Fibroblast of lung (primary cell): ENCODE data around the gene ERICH6. TPM values are rescaled to one million over a fixed set of nuclear protein-coding genes. Genes with fewer than 3 reads are reported as not detected.

Experiments
- DNase-seq, 2 donors: peaks; one replicate each; pipeline versions ENCODE4 v3.0.0 to v3.0.0-alpha.2; 2010; ENCODE audit warnings: low read depth in 2 of 2
- H2AFZ ChIP-seq: 2 replicates; pipeline ENCODE4 v1.5.1; 2012; ENCODE audit warnings: low read length, control low read depth, inconsistent platforms
- H3K27ac ChIP-seq: 2 replicates; pipeline ENCODE4 v1.5.1; 2011; ENCODE audit warnings: low read length, control low read depth; ENCODE audit not compliant: insufficient read depth
- H3K27me3 ChIP-seq: 2 replicates; pipeline ENCODE4 v1.5.1; 2011; ENCODE audit warnings: mild to moderate bottlenecking, low read length; ENCODE audit not compliant: control insufficient read depth, insufficient read depth
- H3K36me3 ChIP-seq: 2 replicates; pipeline ENCODE4 v1.5.1; 2011; ENCODE audit warnings: low read length; ENCODE audit not compliant: control insufficient read depth, insufficient read depth
- H3K4me1 ChIP-seq: 2 replicates; pipeline ENCODE4 v1.5.1; 2011; ENCODE audit warnings: low read length; ENCODE audit not compliant: control insufficient read depth, insufficient read depth; ENCODE audit errors: extremely low read depth
- H3K4me2 ChIP-seq: 2 replicates; pipeline ENCODE4 v1.5.1; 2011; ENCODE audit warnings: low read length, control low read depth; ENCODE audit not compliant: insufficient read depth; ENCODE audit errors: extremely low read depth
- H3K4me3 ChIP-seq, 4 experiments: fragments of 200-600 bp in 1 of 4; sonication (generic) in 1 of 4; replicated peaks in 1 of 4; 2 replicates each; pipeline ENCODE4 v1.5.1; 2011 to 2016; ENCODE audit warnings: low read length in 4 of 4, low read depth in 3 of 4, mild to moderate bottlenecking in 3 of 4, control low read depth in 2 of 4, inconsistent platforms in 1 of 4, mixed read lengths in 1 of 4; ENCODE audit not compliant: insufficient read depth in 1 of 4; ENCODE audit errors: control extremely low read depth in 1 of 4
- H3K79me2 ChIP-seq: 2 replicates; pipeline ENCODE4 v1.5.1; 2012; ENCODE audit warnings: mild to moderate bottlenecking, low read length, inconsistent platforms; ENCODE audit not compliant: control insufficient read depth, insufficient read depth
- H3K9ac ChIP-seq: 2 replicates; pipeline ENCODE4 v1.5.1; 2011; ENCODE audit warnings: mild to moderate bottlenecking, low read length, control low read depth; ENCODE audit not compliant: insufficient read depth
- H3K9me3 ChIP-seq: 2 replicates; pipeline ENCODE4 v1.5.1; 2012; ENCODE audit warnings: low read depth, low read length; ENCODE audit not compliant: control insufficient read depth, insufficient read depth
- H4K20me1 ChIP-seq: 2 replicates; pipeline ENCODE4 v1.5.1; 2011; ENCODE audit warnings: low read length; ENCODE audit not compliant: control insufficient read depth, insufficient read depth; ENCODE audit errors: extremely low read depth
- CTCF ChIP-seq, 2 donors: IDR thresholded peaks in 1 of 2; conservative IDR thresholded peaks in 1 of 2; 1 replicate in 1 of 2; 2 replicates in 1 of 2; pipeline ENCODE4 v1.5.1; 2011 to 2012; ENCODE audit warnings: low read length in 2 of 2, control low read depth in 1 of 2, inconsistent platforms in 1 of 2, low read depth in 1 of 2, mild to moderate bottlenecking in 1 of 2
- EZH2 ChIP-seq: IDR thresholded peaks from 2 replicates; pipeline ENCODE4 v1.5.1; 2012; ENCODE audit warnings: low read length, control low read depth, mild to moderate bottlenecking; ENCODE audit errors: missing control alignments
- polyA plus RNA-seq, 2 donors: library from polyadenylated mRNA; depleted of rRNA in 1 of 2; stranded (reverse) in 1 of 2; unstranded in 1 of 2; fragments of >200 nt; gene quantifications; 2 replicates each; pipeline ENCODE4 v1.2.1, GENCODE V29; 2011 to 2012; ENCODE audit warnings: missing spikeins in 1 of 2
- total RNA-seq: library from RNA; depleted of rRNA; stranded (reverse); fragments of >200 nt; gene quantifications from 2 replicates; pipeline ENCODE4 v1.2.1, GENCODE V29; 2014

ERICH6 gene
- total and polyA plus RNA-seq, 2 donors (not counting 1 experiment from before 2014, with no cell fraction given) = under 0.01 TPM; not detected in 1

DNA sequence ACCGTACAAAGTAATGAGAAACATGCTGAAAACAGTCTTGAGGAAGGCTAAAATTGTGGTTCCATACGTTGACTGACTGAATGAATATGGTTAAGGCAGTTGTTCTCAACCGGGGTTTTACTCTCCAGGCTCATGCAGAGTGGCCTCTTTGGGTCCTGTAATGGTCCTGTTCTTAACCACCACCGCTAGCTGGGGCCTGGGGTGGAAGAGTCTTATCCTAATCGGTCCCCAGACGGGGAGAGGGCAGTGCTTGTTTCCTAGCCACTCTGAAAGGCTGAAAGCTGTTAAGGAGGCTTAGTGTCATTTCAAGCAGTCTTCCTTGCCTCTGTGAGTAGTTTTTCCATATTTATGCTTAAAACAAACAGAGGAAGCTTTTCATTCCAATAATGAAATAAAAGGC is 68.6 kb downstream of the ERICH6 start:
- no peak overlapping the region for H3K4me3 ChIP-seq
- H3K36me3 ChIP-seq = no peaks in the 10 kb centered on the region
- H3K27me3 ChIP-seq = no peaks in the 10 kb centered on the region
- no peaks in the 10 kb centered on the region for H3K4me1 ChIP-seq
- DNase-seq = no peak
- no peak overlapping the region for H3K4me2 ChIP-seq
- TF ChIP-seq EZH2 = no peak
- TF ChIP-seq CTCF (conservative IDR thresholded peaks at IDR 0.05 in 1 of 2, IDR thresholded peaks at IDR 0.05 in 1 of 2; ENCODE audit: low read depth in 1 of 2, low read length in 2 of 2) = no peak
- no peak overlapping the region for H3K27ac ChIP-seq
- H2AFZ ChIP-seq = no peak overlapping the region
- no peak overlapping the region for H3K9ac ChIP-seq
- no peaks in the 10 kb centered on the region for H3K79me2 ChIP-seq
- H3K9me3 ChIP-seq = no peaks in the 10 kb centered on the region
- H4K20me1 ChIP-seq = no peaks in the 10 kb centered on the region

GRCh38 chr3:150631515-150632221 is 72.1 kb downstream of the ERICH6 start:
- Histone ChIP-seq H3K79me2 (no peaks in the 10 kb centered on the region), H3K4me2 (no peak overlapping the region), H3K4me3 (no peak overlapping the region), H3K9me3 (no peaks in the 10 kb centered on the region), H2AFZ (no peak overlapping the region), H3K4me1 (no peaks in the 10 kb centered on the region), H3K27me3 (no peaks in the 10 kb centered on the region), H4K20me1 (no peaks in the 10 kb centered on the region), H3K27ac (no peak overlapping the region), H3K9ac (no peak overlapping the region), H3K36me3 (no peaks in the 10 kb centered on the region)
- DNase-seq = no peak
- TF ChIP-seq CTCF (conservative IDR thresholded peaks at IDR 0.05 in 1 of 2, IDR thresholded peaks at IDR 0.05 in 1 of 2; ENCODE audit: low read depth in 1 of 2, low read length in 2 of 2) (no peak), EZH2 (no peak)

DNA sequence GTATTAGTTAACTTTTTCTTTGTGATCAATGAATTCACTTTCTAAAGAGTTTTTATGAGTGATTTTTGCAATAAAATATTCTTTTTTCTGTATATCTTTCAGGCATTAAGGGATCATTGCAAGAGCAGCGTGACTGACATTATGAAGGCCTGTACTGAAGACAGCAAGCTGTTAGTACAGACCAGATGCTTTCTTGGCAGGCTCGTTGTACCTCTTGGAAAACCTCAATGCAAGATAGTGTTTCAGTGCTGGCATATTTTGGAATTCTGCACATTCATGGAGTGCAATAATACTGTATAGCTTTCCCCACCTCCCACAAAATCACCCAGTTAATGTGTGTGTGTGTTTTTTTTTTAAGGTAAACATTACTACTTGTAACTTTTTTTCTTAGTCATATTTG is 76.2 kb downstream of the ERICH6 start:
- no peaks in the 10 kb centered on the region for H4K20me1 ChIP-seq
- no peak overlapping the region for H3K27ac ChIP-seq
- H3K79me2 ChIP-seq = no peaks in the 10 kb centered on the region
- no peaks in the 10 kb centered on the region for H3K4me1 ChIP-seq
- no peak overlapping the region for H3K4me2 ChIP-seq
- no peaks in the 10 kb centered on the region for H3K9me3 ChIP-seq
- no peak overlapping the region for H3K4me3 ChIP-seq
- peaks cover 6% of the 10 kb centered on the region for H3K36me3 ChIP-seq
- H3K9ac ChIP-seq = no peak overlapping the region
- DNase-seq = peak; percentile 42 to 86
- H2AFZ ChIP-seq = no peak overlapping the region
- H3K27me3 ChIP-seq = no peaks in the 10 kb centered on the region
- TF ChIP-seq CTCF (conservative IDR thresholded peaks at IDR 0.05 in 1 of 2, IDR thresholded peaks at IDR 0.05 in 1 of 2; ENCODE audit: low read depth in 1 of 2, low read length in 2 of 2) (no peak), EZH2 (no peak)
